ENCODE data around the gene PHKA1. TPM values are rescaled to one million over a fixed set of nuclear protein-coding genes. Genes with fewer than 3 reads are reported as not detected.

The PHKA1 gene
- total RNA-seq, 4 donors from 2014 or later, result 3.3 to 6.5 (median 4.4) TPM

DNA sequence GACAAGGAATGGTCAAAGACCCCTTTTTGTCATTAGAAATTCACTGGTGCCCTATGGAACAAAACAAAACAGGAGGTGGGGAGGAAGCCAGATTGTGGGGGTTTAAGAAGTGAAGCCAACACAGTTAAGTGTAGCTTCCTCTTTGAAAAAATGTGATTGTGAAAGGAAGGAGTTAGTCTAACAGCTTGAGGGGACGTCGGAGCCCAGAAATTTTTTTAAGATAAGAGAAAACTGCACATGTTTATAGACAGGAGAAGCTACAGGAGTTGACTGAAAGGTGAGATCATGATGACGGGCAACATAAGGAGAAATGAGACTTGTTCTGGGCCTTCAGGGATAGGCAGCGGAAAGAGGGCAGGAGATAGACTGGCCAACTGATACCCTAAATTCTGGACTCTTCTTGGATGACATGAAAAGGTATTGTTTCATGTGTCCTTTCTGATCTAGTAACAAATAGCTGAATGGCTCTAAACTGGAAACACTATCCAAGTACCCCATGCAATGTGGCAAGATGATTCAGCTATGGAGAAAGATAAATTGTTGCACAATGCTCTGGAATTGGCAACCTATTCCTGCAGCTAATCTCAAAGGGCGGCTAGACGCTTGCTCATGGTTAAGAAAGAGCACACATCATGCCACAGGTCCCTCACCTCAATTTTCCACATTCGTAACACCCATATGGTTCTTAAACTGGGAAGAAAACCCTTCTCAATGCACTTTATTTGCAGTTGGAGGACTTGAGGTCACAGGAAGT is 137.8 kb downstream of the PHKA1 start:
- TF ChIP-seq, protein P1, sequence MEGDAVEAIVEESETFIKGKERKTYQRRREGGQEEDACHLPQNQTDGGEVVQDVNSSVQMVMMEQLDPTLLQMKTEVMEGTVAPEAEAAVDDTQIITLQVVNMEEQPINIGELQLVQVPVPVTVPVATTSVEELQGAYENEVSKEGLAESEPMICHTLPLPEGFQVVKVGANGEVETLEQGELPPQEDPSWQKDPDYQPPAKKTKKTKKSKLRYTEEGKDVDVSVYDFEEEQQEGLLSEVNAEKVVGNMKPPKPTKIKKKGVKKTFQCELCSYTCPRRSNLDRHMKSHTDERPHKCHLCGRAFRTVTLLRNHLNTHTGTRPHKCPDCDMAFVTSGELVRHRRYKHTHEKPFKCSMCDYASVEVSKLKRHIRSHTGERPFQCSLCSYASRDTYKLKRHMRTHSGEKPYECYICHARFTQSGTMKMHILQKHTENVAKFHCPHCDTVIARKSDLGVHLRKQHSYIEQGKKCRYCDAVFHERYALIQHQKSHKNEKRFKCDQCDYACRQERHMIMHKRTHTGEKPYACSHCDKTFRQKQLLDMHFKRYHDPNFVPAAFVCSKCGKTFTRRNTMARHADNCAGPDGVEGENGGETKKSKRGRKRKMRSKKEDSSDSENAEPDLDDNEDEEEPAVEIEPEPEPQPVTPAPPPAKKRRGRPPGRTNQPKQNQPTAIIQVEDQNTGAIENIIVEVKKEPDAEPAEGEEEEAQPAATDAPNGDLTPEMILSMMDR (IDR thresholded peaks at IDR 0.05; ENCODE audit: low read depth), result no peak

DNA sequence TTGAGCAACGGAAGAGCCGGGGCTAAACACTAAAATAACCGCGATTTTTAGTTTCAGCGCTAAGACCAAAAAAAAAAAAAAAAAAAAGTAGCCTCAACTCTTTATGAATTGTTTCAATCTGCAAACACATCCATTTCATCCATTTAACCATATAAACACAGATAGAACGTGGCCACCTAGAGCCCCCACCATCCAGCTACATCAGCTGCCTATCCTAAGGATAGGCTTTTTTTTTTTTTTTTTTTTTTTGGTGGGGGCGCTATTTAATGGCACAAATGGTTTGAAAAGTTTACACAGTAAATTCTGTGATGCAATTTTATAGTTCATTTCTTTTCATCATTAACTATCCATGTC is 141.0 kb downstream of the PHKA1 start:
- TF ChIP-seq, protein P1 (IDR thresholded peaks at IDR 0.05; ENCODE audit: low read depth), result no peak

DNA sequence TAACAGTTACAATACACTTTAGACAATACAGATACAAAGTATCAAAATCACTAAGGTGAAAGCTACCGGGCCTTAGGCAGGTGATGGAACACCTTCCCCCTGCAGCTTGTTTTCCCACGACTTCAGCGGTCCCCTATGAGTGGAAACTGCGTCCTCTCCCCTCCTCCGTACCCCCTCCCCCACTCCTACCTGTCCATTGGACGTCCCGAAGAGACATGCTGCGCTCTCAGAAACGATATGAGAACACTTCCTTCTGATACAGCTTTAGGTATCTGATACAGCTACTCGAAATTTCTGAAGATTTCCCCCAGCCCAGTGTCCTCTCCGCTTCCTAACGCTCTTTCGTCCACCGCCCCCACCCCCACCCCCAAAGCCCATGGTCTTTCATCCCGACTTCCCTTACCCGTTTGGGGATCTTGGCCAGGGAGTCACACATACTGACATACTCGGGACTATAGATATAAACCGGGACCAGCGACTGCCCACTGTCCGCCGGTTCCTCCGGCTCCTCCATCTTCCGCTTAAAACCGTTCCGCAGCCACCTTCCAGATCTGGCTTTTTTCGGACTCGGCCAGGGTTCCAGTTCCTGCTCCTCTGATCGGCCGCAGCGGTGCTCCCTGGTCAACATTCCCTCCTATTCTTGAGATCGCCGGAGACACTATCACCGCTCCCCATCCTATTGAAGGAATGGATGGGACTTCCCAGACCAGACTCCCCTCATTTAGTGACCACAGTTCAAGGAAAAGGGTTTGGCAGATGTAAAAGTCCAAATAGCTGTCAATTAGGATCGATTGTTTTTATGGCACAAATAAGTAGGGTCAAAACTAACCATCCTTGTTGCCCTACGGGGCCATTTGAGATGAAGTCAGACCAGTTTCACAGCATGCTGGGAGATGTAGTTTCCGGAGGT is 141.6 kb downstream of the PHKA1 start, which contains the start of gene HDAC8:
Gene HDAC8 (minus strand): TSS at position 596 of the 910 bp plus-strand sequence. CDS start 82 bp downstream, at position 514.
- TF ChIP-seq, protein P1 (IDR thresholded peaks at IDR 0.05; ENCODE audit: low read depth), result no peak

DNA sequence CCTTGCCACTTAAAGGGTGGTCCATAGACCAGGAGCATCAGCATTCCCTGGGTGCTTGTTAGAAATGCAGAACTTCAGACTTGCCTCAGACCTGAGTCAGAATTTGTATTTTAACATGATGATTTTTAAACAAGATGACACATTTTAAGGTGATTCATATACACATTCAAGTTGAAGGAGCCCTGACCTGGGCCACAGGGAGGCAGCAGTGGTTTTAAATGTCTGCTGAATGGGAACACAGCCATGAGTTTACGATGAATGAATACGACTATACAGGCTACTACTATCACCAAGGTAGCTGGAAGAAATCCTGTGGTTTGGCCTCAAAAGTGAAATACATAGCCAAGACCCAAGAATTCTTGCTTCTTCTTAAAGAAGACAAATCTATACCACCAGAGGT is 144.3 kb downstream of the PHKA1 start:
- TF ChIP-seq, protein P1 (IDR thresholded peaks at IDR 0.05; ENCODE audit: low read depth), result no peak

DNA sequence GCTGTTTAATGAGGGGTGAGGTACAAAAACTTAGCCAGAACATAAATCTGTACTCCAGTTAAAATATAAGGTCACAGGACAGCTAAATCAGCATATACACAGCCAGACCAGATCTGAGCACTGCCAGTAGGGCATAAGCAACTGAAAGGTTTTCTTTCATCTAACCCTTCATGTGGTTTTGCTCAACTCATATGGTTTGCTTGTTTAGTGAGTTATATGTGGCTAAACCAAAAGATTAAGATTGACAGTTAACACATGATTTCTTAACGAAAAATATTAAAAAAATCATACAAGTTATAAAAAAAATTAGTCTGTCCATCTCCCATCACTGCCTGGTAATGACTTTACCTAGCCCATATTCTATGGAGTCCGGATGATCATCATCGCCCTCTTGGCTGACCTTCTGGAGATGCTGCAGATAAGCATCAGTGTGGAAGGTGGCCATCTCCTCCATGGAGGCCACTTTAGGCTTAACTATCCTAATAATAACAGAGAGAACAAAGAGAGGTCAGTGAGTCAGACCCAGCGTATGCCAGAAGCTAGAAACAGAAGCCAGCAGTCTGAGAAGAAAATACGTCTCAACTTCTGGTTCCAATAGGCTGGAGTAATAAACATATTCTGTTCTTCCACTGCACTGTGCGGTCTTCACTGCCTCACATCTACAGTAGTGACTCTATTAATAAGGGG is 145.6 kb downstream of the PHKA1 start:
- TF ChIP-seq, protein P1 (IDR thresholded peaks at IDR 0.05; ENCODE audit: low read depth), result no peak

DNA sequence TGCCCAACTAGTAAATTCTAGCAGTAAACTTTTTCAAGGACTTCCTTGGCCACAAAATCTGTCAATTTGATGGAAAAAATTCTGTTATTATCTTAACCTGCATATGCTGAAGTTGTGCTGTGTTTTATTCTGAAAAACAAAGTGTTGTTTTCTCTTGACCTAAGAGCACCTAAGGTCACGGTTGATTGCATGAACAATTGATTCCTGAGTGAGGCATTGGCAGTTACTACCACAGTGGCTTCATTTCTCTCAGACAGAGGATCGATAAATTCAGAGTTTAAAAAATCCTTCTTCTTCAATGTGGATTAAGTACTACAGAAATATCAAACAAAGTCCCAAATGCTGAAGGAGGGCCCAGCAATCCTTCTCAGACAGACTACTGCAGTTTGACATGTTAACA is 147.7 kb downstream of the PHKA1 start:
- TF ChIP-seq, protein P1 (IDR thresholded peaks at IDR 0.05; ENCODE audit: low read depth), result no peak
